ENCODE data around the gene GCK. TPM values are rescaled to one million over a fixed set of nuclear protein-coding genes. Genes with fewer than 3 reads are reported as not detected.

Gene GCK
- total RNA-seq, 1 donor from 2014 or later: not detected

DNA sequence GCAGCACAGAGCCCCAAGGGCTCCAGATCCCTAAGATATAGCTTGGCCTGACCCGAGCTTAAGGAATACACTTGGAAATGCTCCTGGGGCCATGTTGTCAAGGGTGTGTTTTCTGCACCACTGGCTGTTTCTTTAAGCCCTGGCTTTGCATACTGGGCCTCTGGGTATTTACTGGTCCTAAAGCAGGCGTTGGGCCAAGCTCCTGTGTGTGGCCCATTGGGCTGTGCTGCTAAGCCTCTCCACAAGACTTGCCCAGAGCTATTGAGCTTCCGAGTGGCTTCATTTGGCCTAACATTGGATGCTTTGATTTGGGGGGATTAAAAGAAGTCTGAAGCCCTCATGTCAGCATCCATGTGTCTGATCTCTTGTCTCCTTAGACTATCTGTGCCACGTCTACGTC lies 16.8 kb upstream of the GCK start:
- intact Hi-C loops (cut with micrococcal nuclease): no loop called here

- intact Hi-C loops (cut with micrococcal nuclease): loop anchor here (1.0 to 5.0 kb wide), 6 partner anchors 79 to 1270 kb away; partner anchors contain the start of genes MRPL32, POLD2, PSMA2 and UBE2D4
Observed at GRCh38 chr7:44201813-44202212, 12.6 kb upstream of the GCK start.

- intact Hi-C loops (cut with micrococcal nuclease): loop anchor here (1.0 to 5.0 kb wide), 10 partner anchors 55 to 1269 kb away; partner anchors contain the start of genes MRPL32, NUDCD3, POLD2 and POLM
Observed at GRCh38 chr7:44200699-44201461, 11.6 kb upstream of the GCK start, which contains the start of gene YKT6. TSS of gene YKT6 (plus strand) at chr7:44200978. CDS start at chr7:44201136, 158 bp downstream.

- intact Hi-C loops (cut with micrococcal nuclease): loop anchor here (1.0 to 5.0 kb wide), 9 partner anchors 54 to 1268 kb away; partner anchors contain the start of genes MRPL32, NUDCD3, POLM and PSMA2
Observed at GRCh38 chr7:44200163-44200562, 10.9 kb upstream of the GCK start.

DNA sequence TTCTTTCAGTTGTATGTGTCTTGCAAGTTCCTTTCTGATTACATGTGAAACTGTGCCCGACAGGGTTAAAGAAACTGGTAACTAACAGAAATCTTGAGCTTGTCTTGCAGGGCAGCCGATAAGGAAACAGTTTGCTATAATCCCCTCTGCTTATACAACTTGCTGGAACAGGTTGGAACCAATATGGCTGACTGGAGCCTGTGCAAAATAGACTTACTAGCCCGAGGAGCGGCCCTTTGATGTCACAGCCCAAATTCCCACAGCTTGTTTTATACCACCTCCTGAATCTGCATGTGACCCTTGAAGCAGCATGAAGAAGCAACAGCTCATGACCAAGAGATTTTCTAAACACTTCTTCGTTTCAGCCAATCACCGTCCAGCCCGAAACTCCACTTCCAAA lies 8.2 kb upstream of the GCK start:
- intact Hi-C loops (cut with micrococcal nuclease): no loop called here

GRCh38 chr7:44196450-44196872 lies 7.2 kb upstream of the GCK start:
- intact Hi-C loops (cut with micrococcal nuclease): loop anchor here (1.0 kb wide), 1 partner anchor 73 kb away; the partner anchor contains the start of gene POLD2

- intact Hi-C loops (cut with micrococcal nuclease): loop anchor here (1.0 kb wide), 1 partner anchor 73 kb away; the partner anchor contains the start of gene POLD2
Observed at GRCh38 chr7:44195889-44196288, 6.7 kb upstream of the GCK start.

GRCh38 chr7:44194562-44195145 lies 5.4 kb upstream of the GCK start:
- intact Hi-C loops (cut with micrococcal nuclease): no loop called here

GRCh38 chr7:44194069-44194468 lies 4.8 kb upstream of the GCK start:
- intact Hi-C loops (cut with micrococcal nuclease): no loop called here

GRCh38 chr7:44193011-44193802 lies 4.0 kb upstream of the GCK start:
- intact Hi-C loops (cut with micrococcal nuclease): no loop called here

GRCh38 chr7:44191171-44191570 lies 1.9 kb upstream of the GCK start:
- intact Hi-C loops (cut with micrococcal nuclease): no loop called here

DNA sequence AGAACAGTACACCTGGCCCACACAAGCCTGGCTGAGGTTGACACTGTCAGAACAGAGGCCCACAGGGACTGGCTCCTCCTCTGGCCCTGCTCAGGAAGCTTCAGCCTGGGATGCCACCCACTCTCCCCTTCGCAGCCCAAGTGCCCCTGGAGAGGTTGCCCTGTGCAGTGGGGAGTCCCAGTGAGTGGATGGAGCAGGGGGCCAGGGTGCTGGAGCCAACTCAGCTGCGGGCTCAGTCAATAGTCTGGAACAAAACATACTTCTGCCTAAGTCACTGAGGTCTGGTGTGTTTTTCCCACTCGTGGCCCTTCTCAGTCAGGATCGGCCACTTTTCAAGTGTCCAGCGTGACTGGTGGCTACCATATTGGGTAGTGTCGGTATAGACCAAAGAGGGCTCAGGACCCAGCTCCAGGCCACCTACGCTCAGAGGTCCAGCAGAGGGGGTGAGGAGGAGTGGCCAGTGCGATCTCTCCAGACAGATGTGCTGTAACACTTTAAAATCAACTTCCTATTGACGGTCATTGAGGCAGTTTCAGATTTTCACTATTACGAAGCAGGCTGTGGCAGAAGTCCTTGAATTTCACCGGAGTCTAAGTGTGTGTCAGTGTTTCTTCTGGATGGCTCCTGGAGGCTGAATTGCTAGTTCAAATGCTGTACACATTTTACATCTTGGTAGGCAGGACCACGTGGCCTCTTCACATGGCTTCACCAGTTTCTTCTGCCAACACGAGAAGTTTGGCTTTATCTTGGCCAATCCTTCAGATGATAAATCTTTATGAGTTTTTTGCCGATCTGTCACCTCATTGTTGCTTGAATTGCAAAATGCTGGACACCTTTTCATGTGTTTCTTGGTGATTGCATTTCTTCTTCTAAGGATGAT lies 994 bp upstream of the GCK start:
- intact Hi-C loops (cut with micrococcal nuclease): no loop called here

GRCh38 chr7:44188480-44189225 lies 586 bp downstream of the GCK start:
- intact Hi-C loops (cut with micrococcal nuclease): no loop called here

GRCh38 chr7:44187636-44188416 lies 1.4 kb downstream of the GCK start:
- intact Hi-C loops (cut with micrococcal nuclease): no loop called here

GRCh38 chr7:44186736-44187135 lies 2.5 kb downstream of the GCK start:
- intact Hi-C loops (cut with micrococcal nuclease): no loop called here

DNA sequence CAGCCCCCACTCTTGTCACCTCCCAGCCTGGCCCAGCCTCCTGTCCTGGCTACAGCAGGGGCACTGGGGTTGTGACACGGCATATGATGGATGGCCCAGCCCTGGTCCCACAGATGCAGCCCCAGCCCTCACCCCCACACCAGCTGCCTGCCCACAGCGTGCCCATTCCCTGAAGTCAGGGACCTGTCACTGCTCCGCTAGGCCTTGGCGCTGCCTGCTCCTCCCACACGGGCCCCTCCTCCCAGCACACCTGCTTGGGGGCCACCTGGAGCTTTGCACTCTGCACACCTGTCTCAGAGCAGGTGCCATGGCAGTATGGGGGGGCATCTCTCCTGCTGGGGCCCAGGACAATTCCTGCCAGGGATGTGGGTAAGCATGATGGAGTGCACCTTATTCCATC lies 3.5 kb downstream of the GCK start:
- intact Hi-C loops (cut with micrococcal nuclease): no loop called here

DNA sequence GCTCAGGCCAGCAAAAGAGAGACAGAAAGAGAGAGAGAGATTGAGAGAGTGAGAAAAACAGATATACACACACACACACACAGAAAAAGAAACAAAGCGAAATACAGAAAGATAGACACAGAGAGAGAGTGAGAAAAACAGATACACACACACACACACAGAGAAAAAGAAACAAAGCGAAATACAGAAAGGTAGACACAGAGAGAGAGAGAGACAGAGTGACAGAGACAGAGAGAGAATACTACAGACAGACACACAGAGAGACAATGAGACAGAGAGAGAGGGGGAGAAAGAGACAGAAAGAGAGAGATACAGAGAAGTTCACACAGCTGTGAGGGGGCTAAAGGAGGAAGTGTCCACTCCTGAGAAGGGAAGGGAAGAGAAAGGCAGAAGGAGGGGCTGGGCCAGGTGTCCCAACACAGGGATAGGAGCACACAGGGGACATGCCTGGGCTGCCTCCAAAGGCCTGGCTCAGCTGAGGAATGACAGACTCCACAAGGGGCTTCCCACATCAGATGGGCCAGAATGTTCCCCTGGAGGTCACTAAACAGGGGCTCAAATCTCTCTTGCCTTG lies 4.3 kb downstream of the GCK start:
- intact Hi-C loops (cut with micrococcal nuclease): no loop called here

GRCh38 chr7:44184206-44184872 lies 4.9 kb downstream of the GCK start:
- intact Hi-C loops (cut with micrococcal nuclease): no loop called here
